ENCODE data around the gene ANKRD23. TPM values are rescaled to one million over a fixed set of nuclear protein-coding genes. Genes with fewer than 3 reads are reported as not detected.

ANKRD23 gene
- total RNA-seq, 2 experiments from 2014 or later = 6.5 to 6.7 TPM

DNA sequence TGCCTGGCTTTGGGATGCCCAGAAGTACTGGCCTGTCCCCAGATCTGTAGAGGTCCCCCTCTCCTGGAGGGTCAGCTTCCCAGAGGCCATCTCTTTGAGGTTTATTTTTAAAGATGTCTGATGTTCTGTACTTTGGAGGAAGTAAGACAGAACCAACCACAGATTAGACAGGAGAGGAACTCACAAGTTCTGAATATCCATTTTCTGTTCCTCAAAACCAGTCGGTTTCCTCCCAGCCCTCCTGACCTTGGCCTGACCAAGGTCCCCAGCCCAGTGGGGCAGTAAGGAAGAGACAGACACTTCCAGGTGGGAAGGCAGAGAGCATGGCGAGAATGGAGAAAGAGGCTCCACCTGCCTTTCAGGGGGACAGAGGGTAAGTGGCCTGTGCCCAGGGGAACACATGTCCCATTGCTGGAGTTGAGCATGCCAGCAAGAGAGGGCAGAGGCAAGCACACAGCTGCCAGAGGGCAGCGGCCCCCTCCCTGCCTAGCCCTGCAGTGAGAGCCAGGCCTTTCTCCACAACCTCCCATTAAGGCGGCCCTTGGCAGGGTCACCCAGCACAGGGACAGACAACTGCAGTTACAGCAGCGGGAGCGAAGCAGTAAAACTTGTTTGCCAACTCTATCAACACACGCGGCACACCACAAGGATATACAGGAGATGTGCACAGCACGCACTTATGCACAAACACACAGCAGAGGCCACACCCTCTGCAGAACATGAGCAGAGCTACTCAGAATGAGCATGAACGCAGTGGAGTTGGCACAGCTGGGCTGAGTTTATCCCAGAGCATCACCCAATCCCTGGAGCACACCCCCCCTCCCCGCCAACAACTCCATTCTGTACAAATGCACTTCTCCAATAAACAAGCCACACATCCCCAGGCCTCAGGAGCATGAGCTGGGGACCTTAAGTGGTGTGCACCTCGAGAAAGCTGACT, 44.5 kb upstream of the ANKRD23 start:
- ChIA-PET POLR2A (no interaction called here), CTCF (ENCODE audit: unreplicated experiment) (no interaction called here)
- H3K4me2 ChIP-seq (ENCODE audit: low read length) = no peak overlapping the region
- no peaks in the 10 kb centered on the region for H3K36me3 ChIP-seq (ENCODE audit: insufficient read depth, low read length)
- intact Hi-C loops (cut with micrococcal nuclease; ENCODE audit: unreplicated experiment) = no loop called here
- no peaks in the 10 kb centered on the region for H3K9me2 ChIP-seq (ENCODE audit: insufficient read depth, low read length)
- TF ChIP-seq CTCF (conservative IDR thresholded peaks at IDR 0.05; ENCODE audit: low read length) (no peak), EZH2phosphoT487 (IDR thresholded peaks at IDR 0.05; ENCODE audit: borderline replicate concordance, low read depth, low read length) (no peak)
- H2AFZ ChIP-seq (ENCODE audit: low read length) = no peak overlapping the region
- no peak for DNase-seq (ENCODE audit: low spot score)
- H4K20me1 ChIP-seq (ENCODE audit: insufficient read depth, low read length) = no peaks in the 10 kb centered on the region
- H3K4me1 ChIP-seq (ENCODE audit: insufficient read depth, low read length, poor library complexity, severe bottlenecking) = peaks cover 18% of the 10 kb centered on the region
- H3K27ac ChIP-seq (ENCODE audit: low read depth, low read length, poor library complexity, severe bottlenecking) = no peak overlapping the region
- H3K4me3 ChIP-seq (ENCODE audit: low read depth, low read length, poor library complexity, severe bottlenecking) = no peak overlapping the region
- no peaks in the 10 kb centered on the region for H3K79me2 ChIP-seq (ENCODE audit: insufficient read depth, low read depth, low read length)
- H3K9me3 ChIP-seq (ENCODE audit: low read length) = no peaks in the 10 kb centered on the region
- no TSS peak for BruUV-seq (replicated peaks)

DNA sequence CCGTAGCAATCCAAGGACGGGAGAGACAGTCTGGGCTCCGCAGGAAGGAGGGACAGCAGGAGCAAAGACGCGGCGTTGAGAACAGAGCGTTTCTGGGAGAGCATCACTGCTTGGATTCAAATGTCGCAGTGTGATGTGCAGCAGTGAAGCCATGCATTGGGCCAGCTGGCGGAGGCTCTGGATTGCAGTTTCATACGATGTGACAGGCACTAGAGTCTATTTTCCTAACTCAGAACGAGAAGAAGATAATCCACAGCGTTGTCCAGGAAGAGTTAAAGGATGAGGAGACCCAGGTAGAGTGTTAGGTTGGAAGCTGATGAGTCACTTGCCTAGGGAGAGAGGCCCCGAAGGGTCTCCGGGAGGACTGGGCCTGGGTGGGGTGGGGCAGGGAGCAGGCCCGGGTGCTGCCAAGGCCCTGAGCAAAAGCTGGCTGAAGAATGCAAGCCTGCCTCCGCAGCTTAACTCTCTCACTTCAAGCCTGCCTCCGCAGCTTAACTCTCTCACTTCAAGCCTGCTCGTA, 43.7 kb upstream of the ANKRD23 start:
- Histone ChIP-seq H4K20me1 (ENCODE audit: insufficient read depth, low read length) (no peaks in the 10 kb centered on the region), H2AFZ (ENCODE audit: low read length) (no peak overlapping the region), H3K4me2 (ENCODE audit: low read length) (no peak overlapping the region), H3K36me3 (ENCODE audit: insufficient read depth, low read length) (no peaks in the 10 kb centered on the region), H3K27ac (ENCODE audit: low read depth, low read length, poor library complexity, severe bottlenecking) (no peak overlapping the region), H3K9me2 (ENCODE audit: insufficient read depth, low read length) (no peaks in the 10 kb centered on the region), H3K4me3 (ENCODE audit: low read depth, low read length, poor library complexity, severe bottlenecking) (no peak overlapping the region), H3K4me1 (ENCODE audit: insufficient read depth, low read length, poor library complexity, severe bottlenecking) (peaks cover 15% of the 10 kb centered on the region), H3K9me3 (ENCODE audit: low read length) (no peaks in the 10 kb centered on the region), H3K79me2 (ENCODE audit: insufficient read depth, low read depth, low read length) (no peaks in the 10 kb centered on the region)
- ChIA-PET POLR2A (interaction anchor here (0.6 kb wide), 1 partner anchor 106 kb away, joined by 4 read pairs; no protein-coding TSS in a partner anchor), CTCF (ENCODE audit: unreplicated experiment) (no interaction called here)
- intact Hi-C loops (cut with micrococcal nuclease; ENCODE audit: unreplicated experiment) = no loop called here
- no TSS peak for BruUV-seq (replicated peaks)
- no peak for DNase-seq (ENCODE audit: low spot score)
- TF ChIP-seq EZH2phosphoT487 (IDR thresholded peaks at IDR 0.05; ENCODE audit: borderline replicate concordance, low read depth, low read length) (no peak), CTCF (conservative IDR thresholded peaks at IDR 0.05; ENCODE audit: low read length) (no peak)

Measured in OCI-LY7 (cell line).